Natural killer cell (primary cell): ENCODE measurements around the gene APOL4. TPM values are rescaled to one million over a fixed set of nuclear protein-coding genes. Genes with fewer than 3 reads are reported as not detected.

Source experiments
- ATAC-seq, 3 donors: fragments of 150-1000 bp in 2 of 3; fragments of 200-7000 bp in 1 of 3; cut with Tn5 transposase; 1 replicate in 1 of 3; 2 replicates in 2 of 3; pipeline ENCODE4 v1.10.0; 2021; ENCODE audit warnings: mild to moderate bottlenecking in 2 of 3, moderate library complexity in 2 of 3
- DNase-seq, 2 donors: peaks; one replicate each; pipeline versions ENCODE4 v3.0.0 to v3.0.0-alpha.2; 2013 to 2021; ENCODE audit warnings: mixed read lengths in 1 of 2
- H3K27ac ChIP-seq: one replicate; pipeline ENCODE4 v1.5.1; 2013; ENCODE audit warnings: mild to moderate bottlenecking, low read length
- H3K27me3 ChIP-seq: one replicate; pipeline ENCODE4 v1.6.1; 2013; ENCODE audit warnings: low read length; ENCODE audit not compliant: control insufficient read depth, insufficient read depth
- H3K36me3 ChIP-seq: one replicate; pipeline ENCODE4 v1.6.1; 2013; ENCODE audit warnings: low read length; ENCODE audit not compliant: control insufficient read depth, insufficient read depth
- H3K4me1 ChIP-seq: one replicate; pipeline ENCODE4 v1.6.1; 2013; ENCODE audit warnings: low read length; ENCODE audit not compliant: control insufficient read depth, insufficient read depth
- H3K4me3 ChIP-seq: one replicate; pipeline ENCODE4 v1.5.1; 2013; ENCODE audit warnings: low read length
- H3K9me3 ChIP-seq: one replicate; pipeline ENCODE4 v1.6.1; 2013; ENCODE audit warnings: low read length; ENCODE audit not compliant: control insufficient read depth, insufficient read depth
- H3K27ac Mint-ChIP-seq, 2 donors: one replicate each; pipeline ENCODE4 v1.8.0; 2022; ENCODE audit warnings: mild to moderate bottlenecking in 2 of 2, mixed read lengths in 2 of 2, moderate library complexity in 1 of 2
- H3K27me3 Mint-ChIP-seq, 2 donors: one replicate each; pipeline ENCODE4 v1.8.0; 2022; ENCODE audit warnings: low read depth in 2 of 2, mixed read lengths in 2 of 2
- H3K36me3 Mint-ChIP-seq: one replicate; pipeline ENCODE4 v1.8.0; 2022; ENCODE audit warnings: mixed read lengths
- H3K4me1 Mint-ChIP-seq, 2 donors: one replicate each; pipeline ENCODE4 v1.8.0; 2022; ENCODE audit warnings: mixed read lengths in 2 of 2
- H3K4me3 Mint-ChIP-seq: one replicate; pipeline ENCODE4 v1.8.0; 2022; ENCODE audit warnings: mild to moderate bottlenecking, moderate library complexity, mixed read lengths
- H3K9me3 Mint-ChIP-seq, 2 donors: one replicate each; pipeline ENCODE4 v1.8.0; 2022; ENCODE audit warnings: mixed read lengths in 2 of 2
- WGBS: methylation state at CpG from one replicate; pipeline ENCODE4 v1.1.7; 2013; ENCODE audit warnings: missing lambda C conversion rate; ENCODE audit not compliant: insufficient coverage; 5-methylcytosine and 5-hydroxymethylcytosine counted together
- intact Hi-C: fragments of 100-400 bp; cut with micrococcal nuclease; formaldehyde crosslinking; loops from one replicate; pipeline ENCODE4 v1.14.2; 2022
- total RNA-seq, 4 donors: library from RNA; stranded (reverse); fragments of 120-200 nt in 1 of 4; gene quantifications; one replicate each; pipeline versions ENCODE4 v1.2.3 to v1.2.4, GENCODE V29; 2013 to 2022
- TF ChIP-seq, protein P1 (sequence below): fragments of 200-600 bp; IDR thresholded peaks from one replicate; pipeline ENCODE4 v1.8.0; 2022; ENCODE audit warnings: antibody characterized with exemption

APOL4 gene
- total RNA-seq, 3 donors from 2014 or later (not counting 1 experiment from before 2014, with no cell fraction given) = 0.70 TPM; not detected in 2

DNA sequence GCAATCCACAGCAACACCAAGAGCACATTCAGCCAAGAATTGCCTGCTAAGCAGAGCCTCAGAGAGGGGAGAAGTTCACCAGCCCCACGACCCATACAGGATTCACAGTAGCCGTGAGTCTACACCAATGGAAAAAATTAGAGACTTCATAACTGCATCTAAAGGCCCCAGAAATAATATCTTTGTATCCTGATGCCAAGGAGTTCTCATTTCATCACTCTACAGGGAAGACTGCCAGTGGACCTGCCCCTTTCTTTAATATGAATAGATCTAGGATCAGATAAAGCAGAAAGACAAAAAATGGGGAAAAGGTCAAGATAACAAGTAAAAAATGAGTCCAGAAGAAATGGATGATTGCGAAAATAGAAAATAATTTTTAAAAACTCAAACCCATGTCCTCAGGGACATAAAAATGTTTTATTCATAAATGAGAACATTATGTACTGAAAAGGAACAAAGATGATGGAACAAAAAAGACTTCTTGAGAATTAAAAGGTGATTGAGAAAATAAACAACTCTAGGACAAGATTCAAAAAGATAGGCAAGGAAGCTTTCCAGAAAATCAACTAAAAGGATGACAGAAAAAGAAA lies 50.5 kb downstream of the APOL4 start:
- no peak overlapping the region for H3K4me3 ChIP-seq
- H3K36me3 ChIP-seq = peaks cover 52% of the 10 kb centered on the region
- H3K36me3 Mint-ChIP-seq = peaks cover 7% of the 10 kb centered on the region
- TF ChIP-seq, protein P1, sequence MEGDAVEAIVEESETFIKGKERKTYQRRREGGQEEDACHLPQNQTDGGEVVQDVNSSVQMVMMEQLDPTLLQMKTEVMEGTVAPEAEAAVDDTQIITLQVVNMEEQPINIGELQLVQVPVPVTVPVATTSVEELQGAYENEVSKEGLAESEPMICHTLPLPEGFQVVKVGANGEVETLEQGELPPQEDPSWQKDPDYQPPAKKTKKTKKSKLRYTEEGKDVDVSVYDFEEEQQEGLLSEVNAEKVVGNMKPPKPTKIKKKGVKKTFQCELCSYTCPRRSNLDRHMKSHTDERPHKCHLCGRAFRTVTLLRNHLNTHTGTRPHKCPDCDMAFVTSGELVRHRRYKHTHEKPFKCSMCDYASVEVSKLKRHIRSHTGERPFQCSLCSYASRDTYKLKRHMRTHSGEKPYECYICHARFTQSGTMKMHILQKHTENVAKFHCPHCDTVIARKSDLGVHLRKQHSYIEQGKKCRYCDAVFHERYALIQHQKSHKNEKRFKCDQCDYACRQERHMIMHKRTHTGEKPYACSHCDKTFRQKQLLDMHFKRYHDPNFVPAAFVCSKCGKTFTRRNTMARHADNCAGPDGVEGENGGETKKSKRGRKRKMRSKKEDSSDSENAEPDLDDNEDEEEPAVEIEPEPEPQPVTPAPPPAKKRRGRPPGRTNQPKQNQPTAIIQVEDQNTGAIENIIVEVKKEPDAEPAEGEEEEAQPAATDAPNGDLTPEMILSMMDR = no peak
- peaks cover 45% of the 10 kb centered on the region for H3K4me1 ChIP-seq
- no peaks in the 10 kb centered on the region for H3K27me3 ChIP-seq
- H3K27me3 Mint-ChIP-seq = no peaks in the 10 kb centered on the region
- H3K9me3 ChIP-seq = no peaks in the 10 kb centered on the region
- DNase-seq (no peak), ATAC-seq (no peak)
- WGBS = 89% methylated on average over 2 of the region's 3 CpGs
- peak overlapping the region; percentile 22 to 52 for H3K27ac Mint-ChIP-seq
- peaks cover 59 to 61% of the 10 kb centered on the region in 2 donors for H3K4me1 Mint-ChIP-seq
- intact Hi-C loops = no loop called here
- H3K9me3 Mint-ChIP-seq = peaks cover 0 to 5% of the 10 kb centered on the region in 2 donors
- no peak overlapping the region for H3K27ac ChIP-seq
- H3K4me3 Mint-ChIP-seq = no peak overlapping the region

DNA sequence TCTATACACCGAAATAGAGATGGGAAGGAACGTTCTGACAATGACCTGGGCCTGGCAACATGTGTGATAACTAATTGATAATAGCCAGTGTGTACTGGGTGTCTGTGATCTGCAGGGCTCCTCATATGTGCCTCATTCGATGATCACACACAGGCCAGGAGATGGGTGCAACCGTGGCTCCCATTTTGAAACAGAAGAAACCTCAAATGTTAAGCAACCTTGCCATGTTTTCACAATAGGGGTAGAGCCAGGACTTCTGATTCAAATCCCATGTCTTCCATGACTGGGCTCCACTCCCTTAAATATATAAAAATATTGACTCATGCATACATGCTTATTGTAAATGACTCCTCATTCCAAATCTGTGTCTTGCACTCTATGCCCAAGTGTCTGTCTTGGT lies 52.2 kb downstream of the APOL4 start:
- H3K9me3 Mint-ChIP-seq = peaks cover 0 to 5% of the 10 kb centered on the region in 2 donors
- DNase-seq (no peak), ATAC-seq (no peak)
- Histone ChIP-seq H3K9me3 (no peaks in the 10 kb centered on the region), H3K36me3 (peaks cover 56% of the 10 kb centered on the region), H3K4me3 (no peak overlapping the region), H3K27ac (no peak overlapping the region), H3K4me1 (peaks cover 29% of the 10 kb centered on the region), H3K27me3 (no peaks in the 10 kb centered on the region)
- no peak overlapping the region for H3K4me3 Mint-ChIP-seq
- intact Hi-C loops = no loop called here
- H3K27me3 Mint-ChIP-seq = no peaks in the 10 kb centered on the region
- H3K4me1 Mint-ChIP-seq = peaks cover 52 to 54% of the 10 kb centered on the region in 2 donors
- H3K36me3 Mint-ChIP-seq = peaks cover 7% of the 10 kb centered on the region
- TF ChIP-seq, protein P1 = no peak
- H3K27ac Mint-ChIP-seq = peak overlapping the region; percentile 52 to 71
- WGBS = 88% methylated on average over 4 of the region's 4 CpGs

DNA sequence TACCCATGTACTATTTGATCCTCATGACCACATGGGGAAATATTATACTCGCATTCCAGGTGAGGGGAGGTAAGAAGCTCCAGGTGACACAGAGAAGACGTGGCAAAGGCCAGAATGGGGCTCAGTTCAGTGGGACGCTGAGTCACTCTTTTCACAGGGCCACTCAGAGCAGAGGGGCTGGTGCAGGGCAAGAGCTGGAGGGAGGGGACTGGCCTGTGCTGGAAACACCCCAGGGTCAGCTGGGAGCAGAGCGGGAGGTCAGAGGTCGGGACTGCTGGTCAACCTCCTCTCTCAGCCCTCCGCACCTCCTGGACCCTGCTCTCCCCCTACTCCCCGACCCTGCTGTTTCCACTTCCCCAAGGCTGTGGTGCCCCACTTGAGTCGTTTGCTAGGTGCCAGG lies 53.2 kb downstream of the APOL4 start:
- no peaks in the 10 kb centered on the region for H3K27me3 ChIP-seq
- Mint-ChIP-seq H3K4me1 (peaks cover 42 to 46% of the 10 kb centered on the region in 2 donors), H3K27me3 (no peaks in the 10 kb centered on the region), H3K36me3 (peaks cover 7% of the 10 kb centered on the region), H3K4me3 (no peak overlapping the region), H3K9me3 (peaks cover 0 to 5% of the 10 kb centered on the region in 2 donors), H3K27ac (peak overlapping the region; percentile 35 to 71)
- no peak for DNase-seq
- peaks cover 25% of the 10 kb centered on the region for H3K4me1 ChIP-seq
- no peaks in the 10 kb centered on the region for H3K9me3 ChIP-seq
- TF ChIP-seq, protein P1 = no peak
- H3K36me3 ChIP-seq = peaks cover 62% of the 10 kb centered on the region
- 76% methylated on average over 8 of the region's 8 CpGs for WGBS
- no peak overlapping the region for H3K4me3 ChIP-seq
- intact Hi-C loops = no loop called here
- H3K27ac ChIP-seq = no peak overlapping the region
- ATAC-seq = no peak
